Measurements from ENCODE around the gene FOXP1. TPM values are rescaled to one million over a fixed set of nuclear protein-coding genes. Genes with fewer than 3 reads are reported as not detected.

FOXP1 gene
- total and polyA plus RNA-seq, 4 donors, result 4.9 to 35.4 (median 32.0) TPM

DNA sequence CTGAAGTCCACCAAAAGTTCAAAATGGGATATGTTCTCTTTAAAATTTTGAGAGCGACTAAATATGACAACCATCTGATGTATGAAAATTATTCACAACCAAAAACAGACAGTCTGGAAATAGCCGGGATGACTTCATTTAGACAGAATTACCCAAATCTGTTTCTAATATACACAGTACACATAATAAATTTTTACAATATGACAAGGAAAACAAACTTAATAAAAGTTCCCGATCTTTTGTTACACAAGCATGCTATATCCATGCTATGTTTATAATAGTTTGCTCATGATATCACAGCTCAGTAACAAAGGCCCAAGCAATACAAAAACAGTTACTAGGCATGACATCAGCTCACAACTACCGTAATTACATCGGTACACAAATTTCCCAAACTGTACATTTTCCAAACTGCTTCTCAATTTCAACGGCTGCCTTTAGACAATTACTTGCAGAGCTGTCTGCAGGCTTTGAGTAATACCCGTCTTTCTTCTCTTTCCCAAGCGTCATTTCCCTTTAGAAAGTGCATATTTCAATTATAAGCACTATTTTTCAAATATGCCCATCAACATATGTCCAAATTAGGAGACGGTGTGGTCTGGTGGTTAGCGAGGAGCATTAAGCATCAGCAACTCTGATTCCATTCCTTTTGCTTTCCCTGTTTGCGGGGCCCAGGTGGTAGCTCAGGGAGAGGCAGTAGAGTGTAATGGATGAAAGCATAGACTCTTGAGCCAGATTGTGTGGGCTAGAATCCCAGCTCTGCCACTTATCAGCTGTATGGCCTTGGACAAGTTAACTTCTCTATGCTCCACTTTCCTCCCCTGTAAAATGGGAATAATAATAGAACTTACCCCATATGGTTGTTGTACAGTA, 481.2 kb downstream of the FOXP1 start:
- Histone ChIP-seq H3K27me3 (ENCODE audit: control insufficient read depth in 4 of 4, insufficient read depth in 4 of 4, low read length in 3 of 4) (no peaks in the 10 kb centered on the region), H3K4me1 (ENCODE audit: control insufficient read depth in 4 of 4, insufficient read depth in 4 of 4, low read length in 3 of 4) (peaks cover 4 to 12% (median 8%) of the 10 kb centered on the region in 4 donors), H3K27ac (ENCODE audit: low read depth in 1 of 2, low read length in 2 of 2) (no peak overlapping the region), H3K36me3 (ENCODE audit: control insufficient read depth in 4 of 4, insufficient read depth in 3 of 4, low read depth in 1 of 4, low read length in 3 of 4) (peaks cover 0 to 5% (median 2%) of the 10 kb centered on the region in 4 donors), H3K4me3 (ENCODE audit: low read depth in 1 of 3, low read length in 3 of 3) (no peak overlapping the region), H3K9me3 (ENCODE audit: control insufficient read depth in 4 of 4, low read length in 3 of 4) (no peaks in the 10 kb centered on the region), H3K9ac (ENCODE audit: low read depth in 1 of 2, low read length in 2 of 2) (no peak overlapping the region)
- DNase-seq (ENCODE audit: low spot score), result no peak
- WGBS, result 81% methylated on average over 11 of the region's 11 CpGs
- TF ChIP-seq, protein P1, sequence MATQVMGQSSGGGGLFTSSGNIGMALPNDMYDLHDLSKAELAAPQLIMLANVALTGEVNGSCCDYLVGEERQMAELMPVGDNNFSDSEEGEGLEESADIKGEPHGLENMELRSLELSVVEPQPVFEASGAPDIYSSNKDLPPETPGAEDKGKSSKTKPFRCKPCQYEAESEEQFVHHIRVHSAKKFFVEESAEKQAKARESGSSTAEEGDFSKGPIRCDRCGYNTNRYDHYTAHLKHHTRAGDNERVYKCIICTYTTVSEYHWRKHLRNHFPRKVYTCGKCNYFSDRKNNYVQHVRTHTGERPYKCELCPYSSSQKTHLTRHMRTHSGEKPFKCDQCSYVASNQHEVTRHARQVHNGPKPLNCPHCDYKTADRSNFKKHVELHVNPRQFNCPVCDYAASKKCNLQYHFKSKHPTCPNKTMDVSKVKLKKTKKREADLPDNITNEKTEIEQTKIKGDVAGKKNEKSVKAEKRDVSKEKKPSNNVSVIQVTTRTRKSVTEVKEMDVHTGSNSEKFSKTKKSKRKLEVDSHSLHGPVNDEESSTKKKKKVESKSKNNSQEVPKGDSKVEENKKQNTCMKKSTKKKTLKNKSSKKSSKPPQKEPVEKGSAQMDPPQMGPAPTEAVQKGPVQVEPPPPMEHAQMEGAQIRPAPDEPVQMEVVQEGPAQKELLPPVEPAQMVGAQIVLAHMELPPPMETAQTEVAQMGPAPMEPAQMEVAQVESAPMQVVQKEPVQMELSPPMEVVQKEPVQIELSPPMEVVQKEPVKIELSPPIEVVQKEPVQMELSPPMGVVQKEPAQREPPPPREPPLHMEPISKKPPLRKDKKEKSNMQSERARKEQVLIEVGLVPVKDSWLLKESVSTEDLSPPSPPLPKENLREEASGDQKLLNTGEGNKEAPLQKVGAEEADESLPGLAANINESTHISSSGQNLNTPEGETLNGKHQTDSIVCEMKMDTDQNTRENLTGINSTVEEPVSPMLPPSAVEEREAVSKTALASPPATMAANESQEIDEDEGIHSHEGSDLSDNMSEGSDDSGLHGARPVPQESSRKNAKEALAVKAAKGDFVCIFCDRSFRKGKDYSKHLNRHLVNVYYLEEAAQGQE (IDR thresholded peaks at IDR 0.05), result no peak
- no peak for TF ChIP-seq RAD21 (IDR thresholded peaks at IDR 0.05)
- TF ChIP-seq RXRA (IDR thresholded peaks at IDR 0.05), result no peak
- TF ChIP-seq JUND (IDR thresholded peaks at IDR 0.05), result no peak
- no peak for TF ChIP-seq ZBTB33 (IDR thresholded peaks at IDR 0.05)
- no peak for TF ChIP-seq HNF4G (IDR thresholded peaks at IDR 0.05)
- TF ChIP-seq NR2F2 (IDR thresholded peaks at IDR 0.05), result no peak
- no peak for TF ChIP-seq EGR1 (IDR thresholded peaks at IDR 0.05; ENCODE audit: low read depth in 2 of 2)
- TF ChIP-seq, protein P2, sequence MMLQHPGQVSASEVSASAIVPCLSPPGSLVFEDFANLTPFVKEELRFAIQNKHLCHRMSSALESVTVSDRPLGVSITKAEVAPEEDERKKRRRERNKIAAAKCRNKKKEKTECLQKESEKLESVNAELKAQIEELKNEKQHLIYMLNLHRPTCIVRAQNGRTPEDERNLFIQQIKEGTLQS (IDR thresholded peaks at IDR 0.05), result no peak
- no peak for TF ChIP-seq TAF1 (conservative IDR thresholded peaks at IDR 0.05)
- TF ChIP-seq FOXA2 (IDR thresholded peaks at IDR 0.05), result no peak
- TF ChIP-seq MAX (IDR thresholded peaks at IDR 0.05), result no peak
- no peak for TF ChIP-seq HNF4A (conservative IDR thresholded peaks at IDR 0.05)
- TF ChIP-seq GABPA (IDR thresholded peaks at IDR 0.05 in 1 of 2, conservative IDR thresholded peaks at IDR 0.05 in 1 of 2), result no peak
- TF ChIP-seq SP1 (IDR thresholded peaks at IDR 0.05), result no peak
- TF ChIP-seq, protein P3, sequence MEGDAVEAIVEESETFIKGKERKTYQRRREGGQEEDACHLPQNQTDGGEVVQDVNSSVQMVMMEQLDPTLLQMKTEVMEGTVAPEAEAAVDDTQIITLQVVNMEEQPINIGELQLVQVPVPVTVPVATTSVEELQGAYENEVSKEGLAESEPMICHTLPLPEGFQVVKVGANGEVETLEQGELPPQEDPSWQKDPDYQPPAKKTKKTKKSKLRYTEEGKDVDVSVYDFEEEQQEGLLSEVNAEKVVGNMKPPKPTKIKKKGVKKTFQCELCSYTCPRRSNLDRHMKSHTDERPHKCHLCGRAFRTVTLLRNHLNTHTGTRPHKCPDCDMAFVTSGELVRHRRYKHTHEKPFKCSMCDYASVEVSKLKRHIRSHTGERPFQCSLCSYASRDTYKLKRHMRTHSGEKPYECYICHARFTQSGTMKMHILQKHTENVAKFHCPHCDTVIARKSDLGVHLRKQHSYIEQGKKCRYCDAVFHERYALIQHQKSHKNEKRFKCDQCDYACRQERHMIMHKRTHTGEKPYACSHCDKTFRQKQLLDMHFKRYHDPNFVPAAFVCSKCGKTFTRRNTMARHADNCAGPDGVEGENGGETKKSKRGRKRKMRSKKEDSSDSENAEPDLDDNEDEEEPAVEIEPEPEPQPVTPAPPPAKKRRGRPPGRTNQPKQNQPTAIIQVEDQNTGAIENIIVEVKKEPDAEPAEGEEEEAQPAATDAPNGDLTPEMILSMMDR (IDR thresholded peaks at IDR 0.05; ENCODE audit: low read depth, low read length, missing input control), result no peak
- no peak for TF ChIP-seq YY1 (IDR thresholded peaks at IDR 0.05)
- TF ChIP-seq FOXA1 (IDR thresholded peaks at IDR 0.05), result no peak
